Mucosa of descending colon (tissue), 3 donors: ENCODE results near the gene RSPH4A. TPM values are rescaled to one million over a fixed set of nuclear protein-coding genes. Genes with fewer than 3 reads are reported as not detected.
A peak's percentile ranks its signal among the peaks of the same experiment; 100 is the strongest.

Experiments
- ATAC-seq: fragments of 200-7000 bp; cut with Tn5 transposase; one replicate; pipeline ENCODE4 v1.9.1; 2020; ENCODE audit warnings: mild to moderate bottlenecking, moderate library complexity
- DNase-seq, 3 donors: peaks; one replicate each; pipeline ENCODE4 v3.0.0-alpha.2; 2020
- H3K36me3 ChIP-seq: fragments of 200-600 bp; one replicate; pipeline ENCODE4 v1.8.0; 2021; ENCODE audit warnings: low read depth, mild to moderate bottlenecking
- H3K4me1 ChIP-seq: fragments of 200-600 bp; one replicate; pipeline ENCODE4 v1.8.0; 2021; ENCODE audit warnings: low read depth, mild to moderate bottlenecking
- H3K4me3 ChIP-seq: fragments of 200-600 bp; one replicate; pipeline ENCODE4 v1.8.0; 2021; ENCODE audit warnings: mild to moderate bottlenecking
- H3K9me3 ChIP-seq: fragments of 200-600 bp; one replicate; pipeline ENCODE4 v1.8.0; 2021; ENCODE audit warnings: mild to moderate bottlenecking
- intact Hi-C, 2 donors: fragments of 100-400 bp; cut with DNase I in 1 of 2; cut with micrococcal nuclease in 1 of 2; formaldehyde crosslinking; loops; one replicate each; pipeline versions ENCODE4 v1.11.0 to v1.11.1; 2022; cut with DNase I, micrococcal nuclease
- total RNA-seq, 3 donors: library from RNA; stranded (reverse); fragmentation: NEBNext Ultra II Directional in 2 of 3; extraction: Animal tissue kit (Norgen Biotek cat#: 25700) in 2 of 3; gene quantifications; one replicate each; pipeline versions ENCODE4 v1.2.1 to v1.2.4, GENCODE V29; 2021 to 2023
- TF ChIP-seq, protein P1 (sequence below): fragments of 200-600 bp; IDR thresholded peaks from one replicate; pipeline ENCODE4 v1.8.0; 2022; ENCODE audit warnings: antibody characterized with exemption, mild to moderate bottlenecking
- donor health status: DM: no; HTN: no; CAD: no; lungs with moderate emphysema.
- donor health status: DM: no; HTN: no; CAD: no.
- donor health status: DM: no; HTN: yes; CAD: no.

RSPH4A gene
- total RNA-seq, 3 donors from 2014 or later, result 0.14 to 0.35 (median 0.19) TPM

DNA sequence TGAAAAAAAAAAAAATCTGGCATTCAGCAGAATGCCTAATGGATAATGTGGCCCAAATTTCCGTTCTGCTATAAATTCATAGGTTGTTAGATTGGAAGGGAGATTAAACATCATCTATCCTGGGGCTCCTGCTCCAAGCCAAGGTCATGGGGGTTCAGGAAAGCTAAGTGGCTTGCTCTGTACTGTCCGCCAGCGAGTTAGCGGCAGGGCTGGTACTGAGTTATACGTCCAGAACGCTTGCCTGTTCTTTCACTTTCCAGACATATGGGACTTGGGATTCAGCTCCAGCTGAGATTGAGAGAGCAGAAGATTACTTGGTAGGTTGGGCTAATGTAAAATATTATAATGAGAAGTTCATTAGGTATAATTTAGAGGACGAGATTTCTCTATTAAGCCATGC lies 44.1 kb upstream of the RSPH4A start:
- TF ChIP-seq, protein P1, sequence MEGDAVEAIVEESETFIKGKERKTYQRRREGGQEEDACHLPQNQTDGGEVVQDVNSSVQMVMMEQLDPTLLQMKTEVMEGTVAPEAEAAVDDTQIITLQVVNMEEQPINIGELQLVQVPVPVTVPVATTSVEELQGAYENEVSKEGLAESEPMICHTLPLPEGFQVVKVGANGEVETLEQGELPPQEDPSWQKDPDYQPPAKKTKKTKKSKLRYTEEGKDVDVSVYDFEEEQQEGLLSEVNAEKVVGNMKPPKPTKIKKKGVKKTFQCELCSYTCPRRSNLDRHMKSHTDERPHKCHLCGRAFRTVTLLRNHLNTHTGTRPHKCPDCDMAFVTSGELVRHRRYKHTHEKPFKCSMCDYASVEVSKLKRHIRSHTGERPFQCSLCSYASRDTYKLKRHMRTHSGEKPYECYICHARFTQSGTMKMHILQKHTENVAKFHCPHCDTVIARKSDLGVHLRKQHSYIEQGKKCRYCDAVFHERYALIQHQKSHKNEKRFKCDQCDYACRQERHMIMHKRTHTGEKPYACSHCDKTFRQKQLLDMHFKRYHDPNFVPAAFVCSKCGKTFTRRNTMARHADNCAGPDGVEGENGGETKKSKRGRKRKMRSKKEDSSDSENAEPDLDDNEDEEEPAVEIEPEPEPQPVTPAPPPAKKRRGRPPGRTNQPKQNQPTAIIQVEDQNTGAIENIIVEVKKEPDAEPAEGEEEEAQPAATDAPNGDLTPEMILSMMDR, result no peak
- ATAC-seq, result peak; percentile 22
- peak; percentile 32 to 51 (median 38) for DNase-seq
- H3K36me3 ChIP-seq, result no peaks in the 10 kb centered on the region
- no peaks in the 10 kb centered on the region for H3K9me3 ChIP-seq
- H3K4me3 ChIP-seq, result peak overlapping the region; percentile 56
- intact Hi-C loops, result no loop called here
- peaks cover 12% of the 10 kb centered on the region for H3K4me1 ChIP-seq

DNA sequence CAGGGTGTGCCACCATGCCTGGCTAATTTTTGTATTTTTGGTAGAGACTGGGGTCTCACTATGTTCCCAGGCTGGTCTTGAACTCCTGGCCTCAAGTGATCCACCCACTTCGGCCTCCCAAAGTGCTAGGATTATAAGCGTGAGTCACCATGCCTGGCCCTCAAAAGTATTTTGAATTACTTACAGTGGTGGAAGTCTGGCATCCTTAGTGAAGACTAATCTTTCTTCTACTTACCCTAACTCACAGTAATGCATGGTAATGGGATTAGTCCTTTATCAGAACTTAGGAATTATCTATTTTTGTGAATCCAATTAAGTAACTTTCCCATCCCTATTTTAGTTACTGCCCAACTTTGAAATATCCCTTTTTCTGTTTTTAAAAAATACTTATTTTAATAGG lies 41.1 kb upstream of the RSPH4A start:
- ATAC-seq, result no peak
- TF ChIP-seq, protein P1, result no peak
- no peak for DNase-seq
- intact Hi-C loops, result no loop called here
- Histone ChIP-seq H3K36me3 (no peaks in the 10 kb centered on the region), H3K9me3 (no peaks in the 10 kb centered on the region), H3K4me3 (no peak overlapping the region), H3K4me1 (peaks cover 14% of the 10 kb centered on the region)

DNA sequence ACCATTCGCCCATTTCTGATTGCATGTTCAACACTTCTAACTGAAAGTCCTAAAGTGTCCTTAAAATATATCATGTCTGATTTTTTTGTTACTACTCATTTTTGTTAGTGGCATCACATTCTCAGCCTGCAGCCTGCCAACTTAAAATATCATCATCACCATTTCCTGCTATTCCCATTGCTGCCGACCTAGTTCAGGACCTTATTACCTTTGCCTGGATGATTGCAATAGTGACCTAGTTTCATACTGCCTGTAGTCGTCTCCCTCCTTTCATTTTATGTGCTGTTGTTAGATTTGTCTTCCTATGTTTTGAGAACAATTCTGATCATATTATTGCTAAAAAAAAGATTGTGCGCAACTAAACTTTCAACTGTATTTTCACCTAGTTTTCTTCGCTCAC lies 38.8 kb upstream of the RSPH4A start:
- DNase-seq (no peak), ATAC-seq (no peak)
- H3K9me3 ChIP-seq, result no peaks in the 10 kb centered on the region
- H3K4me1 ChIP-seq, result peaks cover 11% of the 10 kb centered on the region
- H3K4me3 ChIP-seq, result no peak overlapping the region
- no peaks in the 10 kb centered on the region for H3K36me3 ChIP-seq
- intact Hi-C loops, result no loop called here
- TF ChIP-seq, protein P1, result no peak

DNA sequence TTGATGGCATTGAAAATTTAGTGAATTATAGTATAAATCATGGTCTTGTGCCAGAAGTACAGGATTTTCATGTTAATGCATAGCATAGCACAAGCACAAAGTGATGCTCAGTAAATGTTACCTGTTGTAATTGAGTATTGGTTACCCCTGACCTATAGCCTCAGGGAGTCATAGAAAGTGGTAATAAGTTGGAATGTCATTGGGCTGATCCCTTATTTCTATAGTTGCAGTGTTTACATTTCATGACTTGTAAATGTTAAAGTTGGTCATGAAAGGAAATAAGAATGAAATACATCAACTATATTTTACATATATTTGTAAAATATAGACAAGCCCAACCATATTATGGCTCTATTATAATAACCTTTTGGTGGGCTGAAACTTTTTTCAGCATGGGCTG lies 37.9 kb upstream of the RSPH4A start:
- no peak for DNase-seq
- intact Hi-C loops, result no loop called here
- TF ChIP-seq, protein P1, result no peak
- peaks cover 7% of the 10 kb centered on the region for H3K4me1 ChIP-seq
- ATAC-seq, result no peak
- no peaks in the 10 kb centered on the region for H3K9me3 ChIP-seq
- H3K36me3 ChIP-seq, result no peaks in the 10 kb centered on the region
- no peak overlapping the region for H3K4me3 ChIP-seq

DNA sequence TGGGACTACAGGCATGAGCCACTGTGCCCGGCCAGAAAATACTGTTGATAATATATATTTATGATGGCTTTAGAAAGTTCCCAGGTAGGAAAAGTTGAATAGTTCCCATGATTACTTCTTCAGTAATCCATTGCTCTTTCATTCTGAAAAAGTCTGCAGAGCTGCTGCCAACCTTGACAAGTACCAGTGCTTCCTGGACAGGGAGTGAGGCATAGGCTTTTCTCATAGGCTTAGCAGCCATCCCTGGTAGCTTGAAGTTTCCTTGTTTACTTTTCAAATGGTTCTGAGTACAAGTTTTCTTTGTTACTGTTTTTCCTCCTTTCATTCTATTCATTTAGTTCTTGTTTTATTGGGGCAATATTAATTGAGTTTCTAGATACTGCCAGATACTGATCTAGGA lies 37.1 kb upstream of the RSPH4A start:
- peak; percentile 77 for ATAC-seq
- Histone ChIP-seq H3K9me3 (no peaks in the 10 kb centered on the region), H3K36me3 (no peaks in the 10 kb centered on the region), H3K4me1 (peaks cover 7% of the 10 kb centered on the region), H3K4me3 (no peak overlapping the region)
- intact Hi-C loops, result no loop called here
- no peak for DNase-seq
- TF ChIP-seq, protein P1, result no peak

DNA sequence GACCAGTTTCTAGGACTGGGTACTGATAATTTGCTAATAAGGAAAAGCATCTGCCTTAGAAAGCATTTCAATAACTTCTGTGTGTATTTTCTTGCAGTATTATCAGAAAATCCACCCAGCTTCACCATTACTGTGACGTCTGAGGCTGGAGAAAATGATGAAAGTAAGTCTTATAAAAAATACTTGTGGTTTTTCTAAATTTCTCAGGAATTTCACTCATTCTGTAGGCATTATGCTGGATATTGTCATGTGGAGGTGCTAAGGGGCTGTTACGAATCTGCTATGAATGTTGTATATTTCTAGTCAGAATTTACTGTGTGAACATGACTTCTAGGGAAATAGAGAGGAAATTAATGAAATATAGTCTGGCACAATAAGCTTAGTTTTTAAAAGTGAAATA lies 36.1 kb upstream of the RSPH4A start:
- Histone ChIP-seq H3K4me1 (peaks cover 7% of the 10 kb centered on the region), H3K36me3 (no peaks in the 10 kb centered on the region), H3K4me3 (no peak overlapping the region), H3K9me3 (no peaks in the 10 kb centered on the region)
- DNase-seq (no peak), ATAC-seq (no peak)
- TF ChIP-seq, protein P1, result no peak
- intact Hi-C loops, result no loop called here
